ENCODE data around the gene KIAA0825.
"Not testable (repeated sequence)": the region's sequence is repeated elsewhere in the genome, so short reads cannot be mapped to it uniquely, and the experiment has no call there.

Gene KIAA0825

DNA sequence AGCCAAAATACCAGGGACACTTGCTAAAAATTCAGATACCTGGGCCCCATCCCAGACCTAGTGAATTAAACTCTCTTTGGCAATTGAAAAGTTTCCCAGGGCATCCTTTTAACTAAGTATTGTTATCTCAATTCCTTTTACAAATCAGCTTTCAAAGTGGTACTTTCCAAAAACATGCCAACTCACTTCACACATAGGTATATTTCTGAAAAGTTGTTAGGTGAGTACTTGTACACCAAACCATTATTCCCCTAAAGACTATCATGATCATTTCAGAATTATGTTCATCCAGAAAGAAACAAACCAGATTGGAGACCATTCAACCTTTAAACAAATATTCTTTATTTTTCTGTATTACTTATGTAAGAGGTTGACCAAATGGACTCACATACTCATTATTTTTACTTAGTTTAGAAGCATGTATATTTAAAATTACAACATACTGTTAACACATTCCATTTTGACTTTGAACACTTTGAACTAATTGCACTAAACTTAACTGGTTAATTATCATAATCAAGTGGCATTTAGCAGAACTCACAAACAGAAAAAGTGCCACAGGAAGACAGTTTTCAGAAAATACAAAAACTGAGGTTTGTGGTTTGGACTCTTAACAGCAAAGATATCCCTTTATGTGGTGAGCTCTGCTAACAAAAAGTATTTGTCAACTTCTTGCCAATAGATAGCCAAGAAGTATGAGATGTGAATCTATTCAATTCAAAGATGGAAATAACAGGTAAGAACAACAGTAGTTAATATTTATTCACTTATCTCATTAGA lies 40.7 kb downstream of the KIAA0825 start:
- Histone ChIP-seq H3K9ac (ENCODE audit: low read length) (no peak overlapping the region), H4K91ac (ENCODE audit: low read depth, low read length) (no peak overlapping the region), H4K8ac (ENCODE audit: low read depth, low read length) (no peak overlapping the region), H3K14ac (ENCODE audit: low read length) (no peak overlapping the region), H3K27ac (ENCODE audit: low read depth, low read length) (no peak overlapping the region), H2BK5ac (ENCODE audit: low read depth, low read length, poor library complexity) (no peak overlapping the region), H3K4me2 (ENCODE audit: low read length) (no peak overlapping the region), H2BK120ac (ENCODE audit: insufficient read depth, low read length, poor library complexity) (no peak overlapping the region), H2BK12ac (ENCODE audit: low read length) (no peak overlapping the region), H3K79me2 (ENCODE audit: control insufficient read depth, insufficient read depth, low read length, poor library complexity) (no peaks in the 10 kb centered on the region), H2AFZ (ENCODE audit: insufficient read depth, low read length, poor library complexity) (no peak overlapping the region), H3K4me3 (ENCODE audit: low read depth, low read length) (no peak overlapping the region), H3K79me1 (ENCODE audit: low read length) (no peaks in the 10 kb centered on the region), H3K23ac (ENCODE audit: low read length) (no peak overlapping the region), H2AK5ac (ENCODE audit: low read length) (no peak overlapping the region), H3K36me3 (ENCODE audit: control insufficient read depth in 1 of 2, insufficient read depth in 2 of 2, low read length in 2 of 2) (no peaks in the 10 kb centered on the region), H3K4ac (ENCODE audit: low read depth, low read length) (no peak overlapping the region), H3K4me1 (ENCODE audit: control insufficient read depth in 1 of 2, insufficient read depth in 2 of 2, low read length in 2 of 2) (no peaks in the 10 kb centered on the region), H4K12ac (ENCODE audit: low read depth, low read length) (no peak overlapping the region), H3K27me3 (ENCODE audit: insufficient read depth, low read length) (no peaks in the 10 kb centered on the region), H3K9me3 (ENCODE audit: insufficient read depth, low read depth, low read length) (no peaks in the 10 kb centered on the region), H3K18ac (ENCODE audit: low read length) (no peak overlapping the region)
- DNase-seq, result no peak

DNA sequence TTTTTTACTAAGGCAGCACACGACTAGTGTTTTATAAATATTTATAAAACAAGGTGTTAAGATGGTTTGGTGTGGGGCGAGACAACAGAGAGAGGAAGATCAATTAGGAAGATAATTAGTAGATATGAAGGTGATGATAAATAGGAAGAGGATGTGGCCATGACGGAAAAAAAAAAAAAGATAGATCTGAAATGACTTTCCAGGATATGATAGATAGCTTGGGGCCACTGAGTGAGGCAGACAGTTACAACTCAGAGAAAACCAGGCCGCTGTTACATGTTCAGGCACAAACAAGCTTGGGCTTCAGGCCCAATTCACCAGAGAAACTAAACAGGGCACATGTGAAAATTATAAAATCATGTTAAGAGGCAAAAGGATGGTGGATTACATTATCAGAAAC lies 43.2 kb downstream of the KIAA0825 start:
- no peak overlapping the region for H2BK5ac ChIP-seq (ENCODE audit: low read depth, low read length, poor library complexity)
- no peak for DNase-seq
- no peak overlapping the region for H2AK5ac ChIP-seq (ENCODE audit: low read length)
- no peak overlapping the region for H3K4me3 ChIP-seq (ENCODE audit: low read depth, low read length)
- no peak overlapping the region for H3K9ac ChIP-seq (ENCODE audit: low read length)
- no peak overlapping the region for H4K12ac ChIP-seq (ENCODE audit: low read depth, low read length)
- no peak overlapping the region for H2BK120ac ChIP-seq (ENCODE audit: insufficient read depth, low read length, poor library complexity)
- no peaks in the 10 kb centered on the region for H3K36me3 ChIP-seq (ENCODE audit: control insufficient read depth in 1 of 2, insufficient read depth in 2 of 2, low read length in 2 of 2)
- no peak overlapping the region for H3K23ac ChIP-seq (ENCODE audit: low read length)
- no peaks in the 10 kb centered on the region for H3K79me2 ChIP-seq (ENCODE audit: control insufficient read depth, insufficient read depth, low read length, poor library complexity)
- no peak overlapping the region for H4K8ac ChIP-seq (ENCODE audit: low read depth, low read length)
- H3K4me1 ChIP-seq (ENCODE audit: control insufficient read depth in 1 of 2, insufficient read depth in 2 of 2, low read length in 2 of 2), result no peaks in the 10 kb centered on the region
- H3K4ac ChIP-seq (ENCODE audit: low read depth, low read length), result no peak overlapping the region
- H2AFZ ChIP-seq (ENCODE audit: insufficient read depth, low read length, poor library complexity), result no peak overlapping the region
- H3K4me2 ChIP-seq (ENCODE audit: low read length), result no peak overlapping the region
- no peak overlapping the region for H3K18ac ChIP-seq (ENCODE audit: low read length)
- H2BK12ac ChIP-seq (ENCODE audit: low read length), result no peak overlapping the region
- no peak overlapping the region for H4K91ac ChIP-seq (ENCODE audit: low read depth, low read length)
- H3K27me3 ChIP-seq (ENCODE audit: insufficient read depth, low read length), result no peaks in the 10 kb centered on the region
- H3K9me3 ChIP-seq (ENCODE audit: insufficient read depth, low read depth, low read length), result no peaks in the 10 kb centered on the region
- H3K27ac ChIP-seq (ENCODE audit: low read depth, low read length), result no peak overlapping the region
- no peak overlapping the region for H3K14ac ChIP-seq (ENCODE audit: low read length)
- H3K79me1 ChIP-seq (ENCODE audit: low read length), result no peaks in the 10 kb centered on the region
- WGBS (ENCODE audit: extremely low coverage, insufficient coverage, insufficient read length), result 100% methylated on average over 1 of the region's 4 CpGs

DNA sequence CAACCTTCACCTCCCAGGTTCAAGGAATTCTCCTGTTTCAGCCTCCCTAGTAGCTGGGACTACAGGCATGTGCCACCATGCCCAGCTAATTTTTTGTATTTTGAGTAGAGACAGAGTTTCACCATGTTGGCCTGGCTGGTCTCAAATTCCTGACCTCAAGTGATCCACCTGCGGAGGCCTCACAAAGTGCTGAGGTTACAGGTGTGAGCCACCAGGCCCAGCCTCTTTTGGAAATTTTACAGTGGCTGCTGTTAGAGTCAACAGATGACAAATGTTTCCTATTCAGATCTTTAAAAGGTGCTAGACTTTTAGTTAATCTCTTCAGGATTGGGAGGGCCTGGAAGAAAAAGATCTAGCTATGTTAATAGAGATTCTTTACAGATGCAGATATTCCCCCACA lies 45.1 kb downstream of the KIAA0825 start:
- H3K27me3 ChIP-seq (ENCODE audit: insufficient read depth, low read length); H3K4me2 ChIP-seq (ENCODE audit: low read length); H3K23ac ChIP-seq (ENCODE audit: low read length); H3K14ac ChIP-seq (ENCODE audit: low read length); H2BK120ac ChIP-seq (ENCODE audit: insufficient read depth, low read length, poor library complexity); H3K4me1 ChIP-seq (ENCODE audit: control insufficient read depth in 1 of 2, insufficient read depth in 2 of 2, low read length in 2 of 2); H4K8ac ChIP-seq (ENCODE audit: low read depth, low read length); H3K9ac ChIP-seq (ENCODE audit: low read length); DNase-seq; H3K79me2 ChIP-seq (ENCODE audit: control insufficient read depth, insufficient read depth, low read length, poor library complexity); H2BK12ac ChIP-seq (ENCODE audit: low read length); H3K4ac ChIP-seq (ENCODE audit: low read depth, low read length); H3K4me3 ChIP-seq (ENCODE audit: low read depth, low read length); H2AK5ac ChIP-seq (ENCODE audit: low read length); H4K12ac ChIP-seq (ENCODE audit: low read depth, low read length); H3K36me3 ChIP-seq (ENCODE audit: control insufficient read depth in 1 of 2, insufficient read depth in 2 of 2, low read length in 2 of 2); H2AFZ ChIP-seq (ENCODE audit: insufficient read depth, low read length, poor library complexity); H3K18ac ChIP-seq (ENCODE audit: low read length); H4K91ac ChIP-seq (ENCODE audit: low read depth, low read length); H2BK5ac ChIP-seq (ENCODE audit: low read depth, low read length, poor library complexity); H3K9me3 ChIP-seq (ENCODE audit: insufficient read depth, low read depth, low read length); H3K27ac ChIP-seq (ENCODE audit: low read depth, low read length); H3K79me1 ChIP-seq (ENCODE audit: low read length): not testable (repeated sequence)
- no CpG with 5 or more reads among the region's 1 CpG for WGBS (ENCODE audit: extremely low coverage, insufficient coverage, insufficient read length)

GRCh38 chr5:94571415-94571814 lies 47.0 kb downstream of the KIAA0825 start:
- H3K9ac ChIP-seq (ENCODE audit: low read length), result no peak overlapping the region
- H3K79me2 ChIP-seq (ENCODE audit: control insufficient read depth, insufficient read depth, low read length, poor library complexity), result no peaks in the 10 kb centered on the region
- no peak overlapping the region for H4K8ac ChIP-seq (ENCODE audit: low read depth, low read length)
- no peak overlapping the region for H3K4me3 ChIP-seq (ENCODE audit: low read depth, low read length)
- no peaks in the 10 kb centered on the region for H3K9me3 ChIP-seq (ENCODE audit: insufficient read depth, low read depth, low read length)
- H2AFZ ChIP-seq (ENCODE audit: insufficient read depth, low read length, poor library complexity), result no peak overlapping the region
- H3K18ac ChIP-seq (ENCODE audit: low read length), result no peak overlapping the region
- no peaks in the 10 kb centered on the region for H3K27me3 ChIP-seq (ENCODE audit: insufficient read depth, low read length)
- H3K4me2 ChIP-seq (ENCODE audit: low read length), result no peak overlapping the region
- no peak overlapping the region for H2AK5ac ChIP-seq (ENCODE audit: low read length)
- H2BK5ac ChIP-seq (ENCODE audit: low read depth, low read length, poor library complexity), result no peak overlapping the region
- no peak overlapping the region for H3K14ac ChIP-seq (ENCODE audit: low read length)
- no peaks in the 10 kb centered on the region for H3K36me3 ChIP-seq (ENCODE audit: control insufficient read depth in 1 of 2, insufficient read depth in 2 of 2, low read length in 2 of 2)
- H4K12ac ChIP-seq (ENCODE audit: low read depth, low read length), result no peak overlapping the region
- DNase-seq, result no peak
- no peak overlapping the region for H2BK120ac ChIP-seq (ENCODE audit: insufficient read depth, low read length, poor library complexity)
- H3K27ac ChIP-seq (ENCODE audit: low read depth, low read length), result no peak overlapping the region
- H3K4ac ChIP-seq (ENCODE audit: low read depth, low read length), result no peak overlapping the region
- no peak overlapping the region for H3K23ac ChIP-seq (ENCODE audit: low read length)
- H4K91ac ChIP-seq (ENCODE audit: low read depth, low read length), result no peak overlapping the region
- no peaks in the 10 kb centered on the region for H3K79me1 ChIP-seq (ENCODE audit: low read length)
- no peaks in the 10 kb centered on the region for H3K4me1 ChIP-seq (ENCODE audit: control insufficient read depth in 1 of 2, insufficient read depth in 2 of 2, low read length in 2 of 2)
- no peak overlapping the region for H2BK12ac ChIP-seq (ENCODE audit: low read length)

Measured in trophoblast cell (in vitro differentiated cells and primary cell).